Tibial nerve (tissue), 4 donors: ENCODE results near the gene FYB1. TPM values are rescaled to one million over a fixed set of nuclear protein-coding genes. Genes with fewer than 3 reads are reported as not detected.

ENCODE experiments used
- DNase-seq, 2 donors: peaks; one replicate each; pipeline ENCODE4 v3.0.0-alpha.2; 2019; ENCODE audit warnings: low spot score in 2 of 2
- H3K27ac ChIP-seq, 4 donors: fragments of 200-600 bp; sonication (generic) in 3 of 4; one replicate each; pipeline ENCODE4 v1.5.1; 2017 to 2019; ENCODE audit warnings: mild to moderate bottlenecking in 1 of 4
- H3K27me3 ChIP-seq, 2 donors: fragments of 200-600 bp; sonication (generic) in 1 of 2; one replicate each; pipeline versions ENCODE4 v1.5.1 to v1.6.0; 2017 to 2019
- H3K36me3 ChIP-seq, 3 donors: fragments of 200-600 bp; sonication (generic); one replicate each; pipeline ENCODE4 v1.5.1; 2018 to 2019
- H3K4me1 ChIP-seq, 4 donors: fragments of 200-600 bp; sonication (generic) in 3 of 4; one replicate each; pipeline ENCODE4 v1.5.1; 2017 to 2019
- H3K4me3 ChIP-seq, 4 donors: fragments of 200-600 bp; sonication (generic) in 3 of 4; one replicate each; pipeline ENCODE4 v1.5.1; 2017 to 2019; ENCODE audit warnings: mild to moderate bottlenecking in 1 of 4, moderate library complexity in 1 of 4
- H3K9me3 ChIP-seq, 4 donors: fragments of 200-600 bp; sonication (generic) in 3 of 4; one replicate each; pipeline ENCODE4 v1.5.1; 2017 to 2019
- CTCF ChIP-seq, 5 experiments: fragments of 200-600 bp in 3 of 5; fragments of 450-650 bp in 2 of 5; sonication (generic) in 3 of 5; IDR thresholded peaks; one replicate each; pipeline ENCODE4 v1.5.1; 2016 to 2019; ENCODE audit warnings: antibody characterized with exemption in 5 of 5, mild to moderate bottlenecking in 3 of 5, moderate library complexity in 2 of 5
- EP300 ChIP-seq, 2 donors: sonication (generic); formaldehyde crosslinking; IDR thresholded peaks; one replicate each; pipeline ENCODE4 v1.6.1; 2017; ENCODE audit warnings: antibody characterized with exemption in 2 of 2, mild to moderate bottlenecking in 1 of 2
- POLR2A ChIP-seq, 2 donors: fragments of 450-650 bp; IDR thresholded peaks; one replicate each; pipeline ENCODE4 v1.6.1; 2017; ENCODE audit warnings: antibody characterized with exemption in 2 of 2, mild to moderate bottlenecking in 2 of 2, moderate library complexity in 2 of 2
- WGBS, 2 donors: methylation state at CpG; one replicate each; pipeline ENCODE4 v1.1.5; 2018; 5-methylcytosine and 5-hydroxymethylcytosine counted together
- total RNA-seq, 4 donors: library from RNA; depleted of rRNA; stranded (reverse); fragments of >200 nt; gene quantifications; one replicate each; pipeline ENCODE4 v1.1.0, GENCODE V29; 2016

The FYB1 gene
- total RNA-seq, 4 donors from 2014 or later, result 6.7 to 25.1 (median 16.3) TPM

DNA sequence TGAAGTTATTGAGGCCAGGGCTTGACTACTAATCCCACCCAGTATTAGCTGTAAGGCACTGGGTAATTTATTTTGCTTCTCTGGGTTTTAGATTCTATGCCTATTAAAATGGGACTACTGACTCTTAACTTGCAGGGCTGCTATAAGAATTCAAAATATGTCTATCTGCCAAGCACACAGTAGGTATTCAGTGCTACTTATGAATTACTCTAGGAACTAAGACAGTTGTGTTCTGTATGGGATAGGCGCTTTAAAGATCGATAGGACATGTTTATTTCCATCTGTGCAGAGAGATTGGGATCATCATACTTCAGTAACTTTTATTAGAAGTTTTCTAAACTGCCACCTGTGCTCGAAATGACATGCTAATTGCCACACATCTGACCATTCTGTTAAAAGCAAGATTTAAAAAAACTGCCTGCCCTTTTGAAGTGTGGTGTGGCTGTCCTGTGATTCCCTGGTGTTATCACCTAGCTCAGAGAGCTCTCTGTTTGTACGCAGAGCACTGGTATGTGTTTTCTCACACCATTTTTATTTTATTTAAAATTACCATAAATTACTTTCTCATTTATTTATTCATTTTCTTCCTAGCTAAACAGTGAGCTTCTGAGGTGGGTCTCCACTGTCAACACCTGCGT is 58.7 kb downstream of the FYB1 start:
- no peaks in the 10 kb centered on the region for H3K9me3 ChIP-seq
- no peaks in the 10 kb centered on the region for H3K36me3 ChIP-seq
- no peak for DNase-seq
- no peak overlapping the region for H3K4me3 ChIP-seq
- 67 to 71% methylated on average over 5 of the region's 5 CpGs for WGBS, 2 donors
- H3K4me1 ChIP-seq, result no peaks in the 10 kb centered on the region
- H3K27ac ChIP-seq, result no peak overlapping the region
- TF ChIP-seq POLR2A (IDR thresholded peaks at IDR 0.05), result no peak
- TF ChIP-seq EP300 (IDR thresholded peaks at IDR 0.05), result no peak
- TF ChIP-seq CTCF (IDR thresholded peaks at IDR 0.05), result no peak
- H3K27me3 ChIP-seq, result no peaks in the 10 kb centered on the region

DNA sequence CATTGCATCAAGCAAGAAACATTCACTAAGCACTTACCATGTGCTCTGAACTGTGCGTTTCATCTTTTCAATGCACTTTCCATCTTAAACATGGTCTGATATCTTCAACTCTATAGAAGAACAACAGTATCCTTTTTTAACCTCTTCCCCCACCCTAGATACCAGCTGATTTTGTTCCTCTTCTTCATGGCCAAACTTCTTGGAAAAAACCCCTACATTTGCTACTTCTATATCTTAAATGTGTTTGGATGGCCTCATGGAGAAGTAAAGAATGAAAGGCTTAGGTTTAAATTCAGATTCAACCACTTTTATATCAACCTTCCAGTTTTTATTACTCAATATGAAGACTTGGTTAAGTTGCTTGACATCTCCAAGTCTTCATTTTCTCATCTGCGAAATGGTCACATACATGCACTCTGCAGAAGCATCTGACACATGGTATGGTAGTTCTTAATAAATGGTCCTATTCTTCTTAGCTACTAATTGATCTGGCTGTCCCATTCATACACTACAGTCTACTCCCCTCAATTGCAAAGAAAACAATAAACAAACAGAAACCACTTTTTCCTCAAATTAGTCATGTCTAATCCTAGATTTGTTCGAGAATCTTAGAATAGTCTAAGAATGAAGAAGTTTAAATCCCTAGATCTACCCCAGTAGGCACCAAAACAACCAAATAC is 59.4 kb downstream of the FYB1 start:
- Histone ChIP-seq H3K27me3 (no peaks in the 10 kb centered on the region), H3K9me3 (no peaks in the 10 kb centered on the region), H3K27ac (no peak overlapping the region), H3K4me3 (no peak overlapping the region), H3K36me3 (no peaks in the 10 kb centered on the region), H3K4me1 (no peaks in the 10 kb centered on the region)
- TF ChIP-seq POLR2A (IDR thresholded peaks at IDR 0.05) (no peak), EP300 (IDR thresholded peaks at IDR 0.05) (no peak), CTCF (IDR thresholded peaks at IDR 0.05) (no peak)
- DNase-seq, result no peak
- WGBS, 2 donors, result 72 to 77% methylated on average over 3 of the region's 3 CpGs

- no peaks in the 10 kb centered on the region for H3K27me3 ChIP-seq
- H3K4me3 ChIP-seq, result no peak overlapping the region
- no peak for DNase-seq
- 65 to 70% methylated on average over 2 of the region's 2 CpGs for WGBS, 2 donors
- no peak overlapping the region for H3K27ac ChIP-seq
- H3K9me3 ChIP-seq, result no peaks in the 10 kb centered on the region
- no peak for TF ChIP-seq POLR2A (IDR thresholded peaks at IDR 0.05)
- TF ChIP-seq EP300 (IDR thresholded peaks at IDR 0.05), result no peak
- no peak for TF ChIP-seq CTCF (IDR thresholded peaks at IDR 0.05)
- H3K36me3 ChIP-seq, result no peaks in the 10 kb centered on the region
- H3K4me1 ChIP-seq, result no peaks in the 10 kb centered on the region
Observed at GRCh38 chr5:39158786-39159185, 60.6 kb downstream of the FYB1 start.

GRCh38 chr5:39158127-39158593 is 61.2 kb downstream of the FYB1 start:
- H3K9me3 ChIP-seq, result no peaks in the 10 kb centered on the region
- TF ChIP-seq EP300 (IDR thresholded peaks at IDR 0.05), result no peak
- TF ChIP-seq CTCF (IDR thresholded peaks at IDR 0.05), result no peak
- no peak for TF ChIP-seq POLR2A (IDR thresholded peaks at IDR 0.05)
- H3K27ac ChIP-seq, result no peak overlapping the region
- no peaks in the 10 kb centered on the region for H3K27me3 ChIP-seq
- H3K36me3 ChIP-seq, result no peaks in the 10 kb centered on the region
- DNase-seq, result no peak
- no peaks in the 10 kb centered on the region for H3K4me1 ChIP-seq
- WGBS, 2 donors, result 74 to 87% methylated on average over 4 of the region's 4 CpGs
- H3K4me3 ChIP-seq, result no peak overlapping the region

GRCh38 chr5:39157701-39158100 is 61.7 kb downstream of the FYB1 start:
- no peak for DNase-seq
- H3K27ac ChIP-seq, result no peak overlapping the region
- H3K9me3 ChIP-seq, result no peaks in the 10 kb centered on the region
- no peaks in the 10 kb centered on the region for H3K36me3 ChIP-seq
- TF ChIP-seq CTCF (IDR thresholded peaks at IDR 0.05), result no peak
- TF ChIP-seq EP300 (IDR thresholded peaks at IDR 0.05), result no peak
- no peak for TF ChIP-seq POLR2A (IDR thresholded peaks at IDR 0.05)
- no peaks in the 10 kb centered on the region for H3K4me1 ChIP-seq
- no peaks in the 10 kb centered on the region for H3K27me3 ChIP-seq
- H3K4me3 ChIP-seq, result no peak overlapping the region
